SHP77 (cell line): ENCODE results near the gene PLGRKT.
"Not testable (repeated sequence)": the region's sequence is repeated elsewhere in the genome, so short reads cannot be mapped to it uniquely, and the experiment has no call there.

ENCODE experiments used
- DNase-seq, 2 experiments: peaks; one replicate each; lab custom pipeline; 2025; lab: John Stamatoyannopoulos, UW

Gene PLGRKT

DNA sequence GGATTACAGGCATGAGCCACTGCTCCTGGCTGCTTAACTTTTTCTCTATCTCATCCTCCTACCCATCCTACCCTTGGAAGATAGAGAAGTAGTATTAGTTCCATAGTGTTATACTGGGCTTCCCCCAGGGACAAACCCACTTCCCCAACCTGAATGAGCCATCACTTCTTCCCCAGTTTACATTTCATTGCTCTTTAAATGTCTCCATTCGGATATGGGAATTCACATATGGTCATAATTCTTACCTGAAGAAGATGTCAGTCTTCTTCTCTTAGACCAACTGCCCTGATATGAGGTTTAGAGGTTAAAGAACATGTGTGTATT lies 14.5 kb upstream of the PLGRKT start:
- no peak for DNase-seq

DNA sequence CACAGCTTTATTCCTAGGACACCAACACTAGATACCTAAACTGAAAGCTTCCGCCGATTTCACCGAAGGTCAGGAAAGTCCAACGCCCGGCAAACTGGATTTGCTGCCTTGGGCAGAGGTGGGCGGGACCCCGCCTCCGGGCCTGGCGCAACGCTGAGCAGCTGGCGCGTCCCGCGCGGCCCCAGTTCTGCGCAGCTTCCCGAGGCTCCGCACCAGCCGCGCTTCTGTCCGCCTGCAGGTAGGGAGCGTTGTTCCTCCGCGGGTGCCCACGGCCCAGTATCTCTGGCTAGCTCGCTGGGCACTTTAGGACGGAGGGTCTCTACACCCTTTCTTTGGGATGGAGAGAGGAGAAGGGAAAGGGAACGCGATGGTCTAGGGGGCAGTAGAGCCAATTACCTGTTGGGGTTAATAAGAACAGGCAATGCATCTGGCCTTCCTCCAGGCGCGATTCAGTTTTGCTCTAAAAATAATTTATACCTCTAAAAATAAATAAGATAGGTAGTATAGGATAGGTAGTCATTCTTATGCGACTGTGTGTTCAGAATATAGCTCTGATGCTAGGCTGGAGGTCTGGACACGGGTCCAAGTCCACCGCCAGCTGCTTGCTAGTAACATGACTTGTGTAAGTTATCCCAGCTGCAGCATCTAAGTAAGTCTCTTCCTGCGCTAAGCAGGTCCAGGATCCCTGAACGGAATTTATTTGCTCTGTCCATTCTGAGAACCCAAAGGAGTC lies 12.8 kb upstream of the PLGRKT start, which contains the start of gene CD274:
Gene CD274, plus strand, starts transcription at position 184 of the 733 bp plus-strand sequence. CDS start 5,572 bp downstream, outside the sequence.
- peak; percentile 53 to 77 for DNase-seq

DNA sequence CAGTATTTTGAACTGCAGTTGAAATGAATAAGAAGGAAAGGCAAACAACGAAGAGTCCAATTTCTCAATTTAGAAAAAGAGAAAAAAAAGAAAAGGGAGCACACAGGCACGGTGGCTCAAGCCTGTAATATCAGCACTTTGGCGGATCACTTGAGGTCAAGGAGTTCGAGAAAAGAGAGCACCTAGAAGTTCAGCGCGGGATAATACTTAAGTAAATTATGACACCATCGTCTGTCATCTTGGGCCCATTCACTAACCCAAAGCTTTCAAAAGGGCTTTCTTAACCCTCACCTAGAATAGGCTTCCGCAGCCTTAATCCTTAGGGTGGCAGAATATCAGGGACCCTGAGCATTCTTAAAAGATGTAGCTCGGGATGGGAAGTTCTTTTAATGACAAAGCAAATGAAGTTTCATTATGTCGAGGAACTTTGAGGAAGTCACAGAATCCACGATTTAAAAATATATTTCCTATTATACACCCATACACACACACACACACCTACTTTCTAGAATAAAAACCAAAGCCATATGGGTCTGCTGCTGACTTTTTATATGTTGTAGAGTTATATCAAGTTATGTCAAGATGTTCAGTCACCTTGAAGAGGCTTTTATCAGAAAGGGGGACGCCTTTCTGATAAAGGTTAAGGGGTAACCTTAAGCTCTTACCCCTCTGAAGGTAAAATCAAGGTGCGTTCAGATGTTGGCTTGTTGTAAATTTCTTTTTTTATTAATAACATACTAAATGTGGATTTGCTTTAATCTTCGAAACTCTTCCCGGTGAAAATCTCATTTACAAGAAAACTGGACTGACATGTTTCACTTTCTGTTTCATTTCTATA lies 12.0 kb upstream of the PLGRKT start:
- DNase-seq: no peak

DNA sequence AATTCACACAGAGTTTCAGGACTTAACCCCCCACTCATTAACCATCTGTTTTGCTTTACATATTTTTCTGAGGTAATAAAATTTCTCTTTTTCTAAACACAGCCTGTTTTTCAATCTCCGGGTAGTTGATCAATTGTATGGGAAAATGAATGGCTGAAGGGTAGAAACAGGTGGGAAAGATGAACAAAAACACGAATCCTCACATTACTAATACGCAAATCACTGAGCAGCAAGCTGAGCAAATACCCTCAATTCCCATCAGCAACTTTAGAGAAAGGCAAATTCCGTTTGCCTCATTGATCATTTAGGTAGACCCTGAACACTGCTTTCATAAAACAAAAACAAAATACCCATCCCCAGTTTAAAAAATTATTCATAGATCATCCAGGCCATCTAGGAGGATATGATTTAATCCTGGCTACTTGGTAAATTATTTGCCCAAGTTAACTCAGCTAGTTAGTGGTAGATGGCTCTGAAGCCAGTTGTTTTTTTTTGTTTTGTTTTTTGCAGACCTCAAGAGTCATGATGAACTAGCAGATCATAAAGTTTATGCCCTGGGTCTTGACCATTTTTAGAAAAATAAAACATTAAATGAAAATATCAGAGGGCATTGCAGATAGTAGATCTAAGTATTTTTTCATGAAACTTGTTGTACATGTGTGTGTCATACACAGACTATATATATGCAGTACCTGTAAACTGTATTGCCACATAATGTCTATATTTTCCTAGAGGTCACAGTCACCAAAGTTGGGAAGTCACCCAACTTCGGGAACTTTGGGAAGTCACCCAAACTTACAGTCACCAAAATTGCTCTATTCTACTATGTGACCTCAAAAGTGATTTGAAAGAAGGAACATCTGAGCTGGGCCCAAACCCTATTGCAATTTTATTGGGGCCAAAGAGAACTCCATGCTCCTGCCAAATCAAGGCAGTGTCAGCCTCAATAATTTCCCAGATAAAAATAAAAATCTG lies 11.0 kb upstream of the PLGRKT start:
- no peak for DNase-seq

DNA sequence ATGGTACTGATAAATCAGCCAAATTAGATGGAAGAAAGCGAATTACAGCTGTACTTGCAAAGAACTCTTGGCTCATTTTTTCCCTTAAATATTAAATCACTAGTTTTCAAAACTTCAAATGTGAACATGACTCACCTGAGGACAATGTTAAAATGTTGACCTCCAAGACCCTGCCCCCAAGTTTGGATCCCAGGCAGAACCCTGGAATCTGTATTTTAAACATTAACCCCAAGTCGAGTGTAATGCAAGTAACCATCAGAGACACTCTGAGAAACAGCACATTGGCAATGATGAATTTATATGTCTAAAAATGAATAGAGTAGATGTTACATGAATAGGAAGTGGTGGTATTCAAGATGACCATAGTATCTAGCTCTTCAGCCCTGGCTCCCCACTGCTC lies 10.3 kb upstream of the PLGRKT start:
- no peak for DNase-seq

DNA sequence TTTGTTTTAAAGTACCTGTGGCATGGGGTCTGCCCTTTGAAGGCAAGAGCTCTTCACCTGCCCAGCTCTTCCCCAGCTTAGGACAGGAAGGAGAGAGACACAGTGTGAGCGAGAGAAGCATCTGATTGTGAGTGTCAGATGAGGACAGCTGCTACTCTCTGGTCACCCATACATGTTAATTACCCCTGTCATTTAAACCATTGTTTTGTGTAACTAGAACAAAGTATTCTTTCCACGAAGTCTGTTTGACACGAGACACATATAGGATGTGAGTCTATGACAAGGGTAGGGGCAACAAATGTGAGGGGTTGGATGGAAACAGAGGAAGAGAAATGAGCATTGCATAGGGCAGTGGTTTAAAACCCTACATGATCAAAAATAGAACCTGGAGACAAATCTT lies 9.6 kb upstream of the PLGRKT start:
- DNase-seq: no peak

DNA sequence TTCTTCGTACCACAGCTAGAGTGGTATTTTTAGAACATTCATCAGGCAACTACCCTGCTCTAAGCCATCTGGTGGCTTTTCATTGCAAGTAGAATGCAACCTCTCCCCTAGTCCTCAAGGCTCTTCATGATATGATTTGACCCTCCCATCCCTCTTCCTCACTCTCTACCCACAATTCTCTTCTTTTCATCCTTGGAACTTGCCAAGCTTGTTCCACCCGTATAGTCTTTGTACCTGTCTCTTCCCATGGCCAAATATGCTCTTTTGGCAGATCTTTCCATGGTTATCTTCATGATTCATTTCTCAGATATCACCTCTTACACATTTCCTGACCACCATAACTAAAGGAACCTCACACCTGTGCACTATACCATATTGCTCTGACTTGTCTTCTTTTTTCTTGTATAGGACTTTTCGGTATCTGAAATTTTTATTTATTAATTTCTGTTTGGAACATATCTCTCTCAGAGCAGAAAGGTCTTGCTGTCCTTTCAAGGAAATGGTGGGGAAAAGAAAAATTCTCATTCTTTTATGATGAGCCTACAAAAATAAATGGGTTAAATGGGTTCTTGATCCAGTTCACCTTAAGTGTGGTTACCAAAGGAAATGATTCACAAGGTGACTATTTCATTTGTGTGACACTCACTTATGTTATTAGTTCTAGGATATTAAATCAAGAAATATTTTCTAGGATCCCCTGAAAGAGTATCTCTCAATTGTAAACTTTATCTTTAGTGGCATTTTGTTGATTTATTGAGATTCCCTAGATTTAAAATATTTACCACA lies 8.9 kb upstream of the PLGRKT start:
- DNase-seq: no peak

DNA sequence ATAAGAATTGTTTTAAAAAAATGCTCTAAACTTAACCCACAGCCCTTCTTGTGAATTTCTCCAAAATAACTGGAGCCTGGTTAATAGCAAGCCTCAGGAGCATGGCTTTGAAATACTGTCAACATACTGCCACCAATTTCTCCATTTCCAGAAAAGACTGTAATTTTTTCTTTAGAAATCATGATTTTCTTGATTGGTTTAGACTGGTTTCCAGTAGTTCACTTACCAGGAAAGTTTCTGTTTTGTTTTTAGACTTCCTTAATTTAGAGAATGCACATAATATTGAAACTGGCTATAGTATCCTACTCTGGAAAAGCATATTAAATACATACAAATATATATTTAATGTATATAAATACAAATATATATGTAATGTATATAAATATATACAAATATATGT lies 8.2 kb upstream of the PLGRKT start:
- DNase-seq: no peak

DNA sequence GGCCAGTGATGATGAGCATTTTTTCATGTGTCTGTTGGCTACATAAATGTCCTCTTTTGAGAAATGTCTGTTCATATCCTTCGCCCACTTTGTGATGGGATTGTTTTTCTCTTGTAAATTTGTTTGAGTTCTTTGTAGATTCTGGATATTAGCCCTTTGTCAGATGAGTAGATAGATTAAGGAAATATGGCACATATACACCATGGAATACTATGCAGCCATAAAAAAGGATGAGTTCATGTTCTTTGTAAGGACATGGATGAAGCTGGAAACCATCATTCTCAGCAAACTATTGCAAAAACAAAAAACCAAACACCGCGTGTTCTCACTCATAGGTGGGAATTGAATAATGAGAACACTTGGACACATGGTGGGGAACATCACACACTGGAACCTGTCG lies 7.4 kb upstream of the PLGRKT start:
- not testable (repeated sequence) for DNase-seq

DNA sequence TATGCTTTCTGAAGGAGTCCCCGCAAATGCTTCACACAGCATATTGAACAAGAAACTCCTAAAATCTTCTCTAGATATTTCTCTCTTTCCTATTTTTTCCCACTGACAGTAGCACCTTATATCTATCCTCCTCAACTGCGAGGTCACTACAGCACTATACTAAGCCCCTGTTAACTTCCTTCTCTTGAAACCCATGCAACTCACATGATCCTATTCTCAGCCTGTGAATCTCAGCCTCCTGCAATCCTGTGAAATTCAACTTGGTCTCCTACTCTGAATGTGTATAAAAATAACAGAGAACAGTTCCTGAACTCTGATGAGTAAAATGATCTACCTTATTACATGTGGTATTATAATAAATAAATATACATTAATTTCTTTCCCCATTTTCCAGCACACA lies 6.1 kb upstream of the PLGRKT start:
- no peak for DNase-seq

DNA sequence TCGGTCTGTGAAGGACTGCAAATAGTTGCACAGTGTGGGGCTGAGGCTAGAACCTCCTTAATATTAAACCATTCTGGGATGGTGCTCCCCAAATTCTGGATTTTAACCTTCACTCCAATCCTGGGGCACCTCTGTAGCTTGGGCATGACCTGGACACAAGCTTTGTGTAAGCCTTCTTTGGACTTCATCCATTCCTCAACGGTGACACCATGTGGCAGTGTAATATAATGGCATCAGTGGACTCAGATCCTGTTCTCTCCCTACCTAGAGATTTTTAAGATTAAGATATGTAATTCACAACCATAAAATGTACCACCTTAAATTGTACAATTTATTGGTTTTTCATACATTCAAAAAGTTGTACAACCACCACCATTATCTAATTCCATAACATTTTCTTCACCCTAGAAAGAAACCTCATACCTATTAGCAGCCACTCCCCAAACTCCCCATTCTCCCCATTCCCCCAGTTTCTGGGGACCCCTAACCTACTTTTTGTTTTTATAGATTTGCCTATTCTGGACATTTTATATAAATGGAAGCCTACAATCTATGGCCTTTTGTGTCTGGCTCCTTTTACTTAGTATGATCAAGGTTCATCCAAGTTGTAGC lies 4.8 kb upstream of the PLGRKT start:
- peak; percentile 21 to 34 for DNase-seq

DNA sequence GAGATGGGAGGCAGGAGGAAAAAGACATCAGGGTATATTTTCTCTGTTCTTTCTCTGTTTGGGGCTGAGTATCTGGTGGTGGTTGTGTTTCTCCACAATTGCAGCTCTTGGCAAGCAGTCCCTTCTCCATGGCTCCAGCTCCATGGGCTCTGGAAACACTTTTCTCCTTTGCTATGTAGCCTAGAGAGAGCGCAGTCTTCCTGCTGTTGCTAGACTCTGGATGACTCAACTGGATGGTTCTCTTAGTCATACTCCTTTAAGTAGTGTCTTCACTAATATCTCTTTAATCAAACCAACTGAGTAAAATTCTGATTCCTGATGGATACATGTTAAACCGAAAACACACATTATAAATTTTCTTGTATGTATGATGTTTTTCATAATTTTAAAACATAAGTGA lies 3.3 kb upstream of the PLGRKT start:
- no peak for DNase-seq

DNA sequence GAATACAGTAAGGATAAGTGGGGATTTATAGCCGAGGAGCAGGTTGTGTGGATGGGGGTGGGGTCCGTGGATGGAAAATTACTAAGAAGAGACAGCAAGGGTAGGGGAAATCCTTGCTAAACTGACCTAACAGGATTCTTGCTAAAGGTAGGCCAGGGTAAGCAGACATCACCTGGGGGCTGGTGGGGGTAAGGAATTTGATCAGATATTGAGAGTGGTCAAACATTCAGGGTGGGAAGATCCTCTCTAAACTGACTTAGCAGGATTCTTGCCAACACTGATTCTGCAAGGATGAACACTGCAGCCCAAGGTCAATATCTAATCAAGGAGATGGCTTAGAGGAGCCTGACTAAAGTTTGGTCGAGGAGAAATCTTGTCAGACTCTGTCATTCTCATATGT lies 2.7 kb upstream of the PLGRKT start:
- no peak for DNase-seq

DNA sequence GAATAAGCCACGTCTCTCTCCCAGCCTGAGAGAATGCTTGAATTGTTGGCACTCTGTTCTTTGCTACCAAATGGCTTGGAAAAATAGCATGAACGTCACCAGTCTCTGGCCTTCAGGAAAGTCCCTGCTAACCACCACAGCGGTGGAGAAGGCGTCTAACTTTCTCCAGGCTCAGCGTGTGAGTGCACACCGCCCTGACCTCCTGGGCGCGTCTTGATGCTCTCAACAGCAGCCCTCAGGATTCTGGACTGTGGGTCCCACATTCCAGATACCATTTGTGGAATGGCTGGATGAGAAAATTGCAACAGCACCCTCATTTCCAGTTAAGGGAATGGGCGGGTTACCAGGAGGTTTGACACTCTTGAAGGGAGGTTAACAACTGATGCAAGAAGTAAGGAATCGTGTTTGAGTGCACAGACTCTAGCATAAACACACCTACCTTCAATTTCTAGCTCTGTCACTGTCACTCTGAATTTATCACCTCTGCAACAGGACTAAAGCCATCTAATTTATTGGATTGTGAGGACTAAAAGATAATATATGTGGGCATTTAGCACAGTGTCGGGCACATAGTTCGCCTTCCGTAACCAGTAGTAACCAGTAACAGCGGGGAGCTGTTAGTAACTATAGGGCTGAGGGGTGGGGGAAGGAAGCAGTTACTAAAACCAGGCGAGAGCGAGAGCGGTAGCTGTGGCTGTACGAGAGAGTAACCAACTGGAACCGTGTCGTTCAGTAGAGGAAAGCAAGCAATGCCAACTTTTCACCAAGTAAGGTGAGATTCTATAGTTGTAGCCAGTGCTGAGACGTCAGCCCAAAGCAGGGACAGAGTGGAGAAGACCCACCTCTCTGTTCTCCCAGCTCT lies 807 bp upstream of the PLGRKT start:
- no peak for DNase-seq

DNA sequence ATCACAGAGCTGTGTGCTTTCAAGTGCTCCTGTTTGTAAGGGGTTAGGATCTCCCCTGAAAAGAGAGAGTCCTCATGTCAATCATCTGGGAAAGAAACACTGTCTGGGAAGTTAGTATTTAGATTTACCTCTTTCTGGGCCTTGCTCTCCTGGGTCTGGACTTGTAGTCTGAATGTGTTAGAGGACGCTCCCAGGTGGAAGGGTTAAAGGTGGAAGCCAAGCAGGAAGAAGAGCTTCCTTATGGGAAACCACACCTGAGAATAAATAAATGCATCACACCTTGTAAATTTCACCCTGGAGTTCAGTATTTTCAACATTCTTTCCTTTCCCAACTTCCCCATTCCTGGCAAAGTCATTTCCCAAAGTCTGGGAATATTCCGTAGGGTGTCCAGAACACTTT lies 1.3 kb downstream of the PLGRKT start:
- no peak for DNase-seq

DNA sequence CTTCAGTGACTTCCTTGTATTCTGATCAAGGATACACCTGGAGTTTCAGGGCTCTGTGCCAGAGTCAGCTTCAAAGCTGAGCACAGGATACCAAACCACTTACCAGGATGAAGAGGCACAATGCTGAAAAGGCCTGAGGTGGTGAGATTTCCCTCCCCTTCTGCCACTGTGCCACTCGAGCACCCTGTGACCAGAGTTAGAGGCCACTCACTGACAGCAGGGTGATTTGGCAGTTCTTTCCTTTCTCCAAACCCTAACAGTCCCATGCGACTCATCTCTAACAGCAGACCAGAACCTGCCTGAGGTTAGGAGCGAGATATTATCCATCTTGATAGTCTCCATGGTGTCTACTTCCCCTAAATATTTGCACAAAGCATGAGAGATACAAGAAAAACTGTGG lies 1.8 kb downstream of the PLGRKT start:
- no peak for DNase-seq

DNA sequence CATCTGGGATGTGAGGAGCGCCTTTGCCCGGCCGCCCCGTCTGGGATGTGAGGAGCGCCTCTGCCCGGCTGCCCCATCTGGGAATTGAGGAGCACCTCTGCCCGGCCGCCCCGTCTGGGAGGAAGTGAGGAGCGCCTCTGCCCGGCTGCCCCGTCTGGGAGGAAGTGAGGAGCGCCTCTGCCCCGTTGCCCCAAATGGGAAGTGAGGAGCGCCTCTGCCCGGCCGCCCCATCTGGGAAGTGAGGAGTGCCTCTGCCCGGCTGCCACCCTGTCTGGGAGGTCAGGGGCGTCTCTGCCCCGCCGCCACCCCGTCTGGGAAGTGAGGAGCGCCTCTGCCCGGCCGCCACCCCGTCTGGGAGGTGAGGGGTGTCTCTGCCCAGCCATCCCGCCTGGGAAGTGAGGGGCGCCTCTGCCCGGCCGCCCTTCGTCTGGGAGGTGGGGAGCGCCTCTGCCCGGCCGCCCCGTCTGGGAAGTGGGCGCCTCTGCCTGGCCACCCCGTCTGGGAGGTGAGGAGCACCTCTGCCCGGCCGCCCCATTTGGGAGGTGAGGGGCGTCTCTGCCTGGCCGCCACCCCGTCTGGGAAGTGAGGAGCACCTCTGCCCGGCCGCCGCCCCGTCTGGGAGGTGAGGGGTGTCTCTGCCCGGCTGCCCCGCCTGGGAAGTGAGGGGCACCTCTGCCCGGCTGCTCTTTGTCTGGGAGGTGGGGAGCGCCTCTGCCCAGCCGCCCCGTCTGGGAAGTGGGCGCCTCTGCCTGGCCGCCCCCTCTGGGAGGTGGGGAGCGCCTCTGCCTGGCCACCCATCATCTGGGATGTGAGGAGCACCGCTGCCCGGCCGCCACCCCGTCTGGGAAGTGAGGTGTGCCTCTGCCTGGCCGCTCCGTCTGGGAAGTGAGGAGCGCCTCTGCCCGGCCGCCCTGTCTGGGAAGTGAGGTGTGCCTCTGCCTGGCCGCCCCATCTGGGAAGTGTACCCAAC lies 3.6 kb downstream of the PLGRKT start:
- DNase-seq: not testable (repeated sequence)

DNA sequence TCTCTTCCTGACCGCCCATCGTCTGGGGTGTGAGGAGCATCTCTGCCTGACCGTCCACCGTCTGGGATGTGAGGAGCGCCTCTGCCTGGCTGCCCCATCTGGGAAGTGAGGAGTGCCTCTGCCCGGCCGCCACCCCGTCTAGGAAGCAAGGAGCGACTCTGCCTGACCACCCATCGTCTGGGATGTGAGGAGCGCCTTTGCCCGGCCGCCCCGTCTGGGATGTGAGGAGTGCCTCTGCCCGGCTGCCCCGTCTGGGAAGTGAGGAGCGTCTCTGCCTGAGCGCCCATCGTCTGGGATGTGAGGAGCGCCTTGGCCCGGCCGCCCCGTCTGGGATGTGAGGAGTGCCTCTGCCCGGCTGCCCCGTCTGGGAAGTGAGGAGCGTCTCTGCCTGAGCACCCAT lies 4.4 kb downstream of the PLGRKT start:
- DNase-seq: not testable (repeated sequence)

DNA sequence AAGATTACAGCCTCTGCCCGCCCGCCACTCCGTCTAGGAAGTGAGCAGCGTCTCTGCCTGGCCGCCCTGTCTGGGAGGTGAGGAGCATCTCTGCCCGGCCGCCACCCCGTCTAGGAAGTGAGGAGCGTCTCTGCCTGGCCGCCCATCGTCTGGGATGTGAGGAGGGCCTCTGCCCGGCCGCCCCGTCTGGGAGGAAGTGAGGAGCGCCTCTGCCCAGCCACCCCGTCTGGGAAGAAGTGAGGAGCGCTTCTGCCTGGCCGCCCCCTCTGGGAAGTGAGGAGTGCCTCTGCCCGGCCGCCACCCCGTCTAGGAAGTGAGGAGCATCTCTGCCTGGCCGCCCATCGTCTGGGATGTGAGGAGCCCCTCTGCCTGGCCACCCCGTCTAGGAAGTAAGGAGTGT lies 4.8 kb downstream of the PLGRKT start:
- not testable (repeated sequence) for DNase-seq
